Bronchial epithelial cell (primary cell): Measurements from ENCODE around the gene GLP1R. TPM values are rescaled to one million over a fixed set of nuclear protein-coding genes. Genes with fewer than 3 reads are reported as not detected.

Source experiments
- DNase-seq: peaks from one replicate; pipeline ENCODE4 v3.0.0-alpha.2; 2010; ENCODE audit warnings: low read depth
- FAIRE-seq: peaks from 2 replicates; lab custom pipeline; 2011; peaks lifted over from hg19 to GRCh38; lab: Jason Lieb, UNC
- H3K27me3 ChIP-seq: 2 replicates; pipeline ENCODE4 v1.5.1; 2011; ENCODE audit warnings: low read length; ENCODE audit not compliant: control insufficient read depth, insufficient read depth
- H3K36me3 ChIP-seq: 2 replicates; pipeline ENCODE4 v1.5.1; 2011; ENCODE audit warnings: low read length; ENCODE audit not compliant: control insufficient read depth, insufficient read depth
- H3K4me3 ChIP-seq: 2 replicates; pipeline ENCODE4 v1.5.1; 2011; ENCODE audit warnings: mild to moderate bottlenecking, low read depth, low read length, control low read depth
- CTCF ChIP-seq: IDR thresholded peaks from 2 replicates; pipeline ENCODE4 v1.5.1; 2011; ENCODE audit warnings: mild to moderate bottlenecking, moderate library complexity, low read length, control low read depth, inconsistent platforms; ENCODE audit not compliant: insufficient read depth, severe bottlenecking
- total RNA-seq: library from RNA; depleted of rRNA; stranded (reverse); fragments of >200 nt; gene quantifications from 2 replicates; pipeline ENCODE4 v1.2.1, GENCODE V29; 2014

GLP1R gene
- total RNA-seq, 1 donor from 2014 or later: not detected

GRCh38 chr6:39047434-39048327, 900 bp upstream of the GLP1R start:
- Histone ChIP-seq H3K36me3 (no peaks in the 10 kb centered on the region), H3K27me3 (peaks cover 22% of the 10 kb centered on the region), H3K4me3 (no peak overlapping the region)
- no peak for TF ChIP-seq CTCF
- FAIRE-seq (no peak), DNase-seq (no peak)

GRCh38 chr6:39049575-39050283, 1.1 kb downstream of the GLP1R start:
- DNase-seq (no peak), FAIRE-seq (no peak)
- H3K4me3 ChIP-seq: no peak overlapping the region
- no peak for TF ChIP-seq CTCF
- peaks cover 22% of the 10 kb centered on the region for H3K27me3 ChIP-seq
- H3K36me3 ChIP-seq: no peaks in the 10 kb centered on the region

GRCh38 chr6:39050453-39051112, 2.0 kb downstream of the GLP1R start:
- H3K36me3 ChIP-seq: no peaks in the 10 kb centered on the region
- no peak for TF ChIP-seq CTCF
- H3K27me3 ChIP-seq: peaks cover 22% of the 10 kb centered on the region
- FAIRE-seq: no peak
- no peak overlapping the region for H3K4me3 ChIP-seq
- peak; percentile 37 for DNase-seq

GRCh38 chr6:39051399-39052122, 3.0 kb downstream of the GLP1R start:
- H3K36me3 ChIP-seq: no peaks in the 10 kb centered on the region
- no peak overlapping the region for H3K4me3 ChIP-seq
- FAIRE-seq: no peak
- no peak for TF ChIP-seq CTCF
- DNase-seq: peak; percentile 10
- peaks cover 21% of the 10 kb centered on the region for H3K27me3 ChIP-seq

GRCh38 chr6:39053016-39053624, 4.5 kb downstream of the GLP1R start:
- no peak overlapping the region for H3K4me3 ChIP-seq
- FAIRE-seq (no peak), DNase-seq (no peak)
- TF ChIP-seq CTCF: no peak
- H3K27me3 ChIP-seq: peaks cover 13% of the 10 kb centered on the region
- H3K36me3 ChIP-seq: no peaks in the 10 kb centered on the region
